Measurements from ENCODE around the gene CEP72. TPM values are rescaled to one million over a fixed set of nuclear protein-coding genes. Genes with fewer than 3 reads are reported as not detected.
"Not testable (repeated sequence)": the region's sequence is repeated elsewhere in the genome, so short reads cannot be mapped to it uniquely, and the experiment has no call there.

CEP72 gene
- total RNA-seq, 1 donor from 2014 or later, result 17.2 TPM

DNA sequence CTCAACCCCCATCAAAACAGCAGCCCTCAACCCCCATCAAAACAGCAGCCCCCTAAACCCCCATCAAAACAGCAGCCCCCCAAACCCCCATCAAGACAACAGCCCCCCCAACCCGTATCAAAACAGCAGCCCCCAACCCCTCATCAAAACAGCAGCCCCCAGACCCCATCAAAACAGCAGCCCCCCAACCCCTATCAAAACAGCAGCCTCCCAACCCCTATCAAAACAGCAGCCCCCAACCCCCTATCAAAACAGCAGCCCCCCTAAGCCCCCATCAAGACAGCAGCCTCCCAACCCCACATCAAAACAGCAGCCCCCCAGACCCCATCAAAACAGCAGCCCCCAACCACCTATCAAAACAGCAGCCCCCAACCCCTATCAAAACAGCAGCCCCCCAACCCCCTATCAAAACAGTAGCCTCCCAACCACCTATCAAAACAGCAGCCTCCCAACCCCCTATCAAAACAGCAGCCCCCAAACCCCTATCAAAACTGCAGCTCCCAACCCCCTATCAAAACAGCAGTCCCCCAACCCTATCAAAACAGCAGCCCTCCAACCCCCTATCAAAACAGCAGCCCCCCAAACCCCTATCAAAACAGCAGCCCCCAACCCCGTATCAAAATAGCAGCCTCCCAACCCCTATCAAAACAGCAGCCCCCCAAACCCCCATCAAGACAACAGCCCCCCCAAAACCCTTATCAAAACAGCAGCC, 79.8 kb downstream of the CEP72 start:
- no peaks in the 10 kb centered on the region for H3F3A ChIP-seq (ENCODE audit: low read depth)
- H3K4me1 ChIP-seq, result no peaks in the 10 kb centered on the region
- no peaks in the 10 kb centered on the region for H3K36me3 ChIP-seq
- H3K27me3 ChIP-seq, result peaks cover 25% of the 10 kb centered on the region
- no peaks in the 10 kb centered on the region for H3K9me3 ChIP-seq (ENCODE audit: low read depth)
- Mint-ChIP-seq H3K27me3 (ENCODE audit: insufficient read depth, low read depth) (peaks cover 3% of the 10 kb centered on the region), H3K4me3 (peak overlapping the region; percentile 77), H3K9me3 (peaks cover 3% of the 10 kb centered on the region), H3K36me3 (peaks cover 2% of the 10 kb centered on the region), H3K4me1 (no peaks in the 10 kb centered on the region), H3K27ac (no peak overlapping the region)
- no peak overlapping the region for H3K4me3 ChIP-seq
- no peak overlapping the region for H3K9ac ChIP-seq
- no peak for DNase-seq (ENCODE audit: low spot score)
- no peaks in the 10 kb centered on the region for H3K79me2 ChIP-seq (ENCODE audit: low read depth)
- no peak overlapping the region for H3K27ac ChIP-seq
- no peaks in the 10 kb centered on the region for H4K20me1 ChIP-seq (ENCODE audit: low read depth)
- no peak overlapping the region for H2AFZ ChIP-seq (replicated peaks)
- TF ChIP-seq EZH2 (IDR thresholded peaks at IDR 0.05) (no peak), CTCF (IDR thresholded peaks at IDR 0.05) (no peak), EZH2phosphoT487 (IDR thresholded peaks at IDR 0.05) (no peak)
- no peak overlapping the region for H3K4me2 ChIP-seq

GRCh38 chr5:692529-693041, 80.4 kb downstream of the CEP72 start:
- H3K27ac Mint-ChIP-seq; H4K20me1 ChIP-seq (ENCODE audit: low read depth); H3K27me3 Mint-ChIP-seq (ENCODE audit: insufficient read depth, low read depth); H3K27ac ChIP-seq; H3K9me3 Mint-ChIP-seq; H2AFZ ChIP-seq (replicated peaks); H3K9me3 ChIP-seq (ENCODE audit: low read depth); H3K4me1 Mint-ChIP-seq; H3K79me2 ChIP-seq (ENCODE audit: low read depth); H3K36me3 Mint-ChIP-seq; H3F3A ChIP-seq (ENCODE audit: low read depth); H3K36me3 ChIP-seq; H3K9ac ChIP-seq; H3K4me1 ChIP-seq: not testable (repeated sequence)
- H3K4me3 Mint-ChIP-seq, result peak overlapping the region; percentile 77
- Histone ChIP-seq H3K4me2 (peak overlapping the region; percentile 64), H3K4me3 (peak overlapping the region; percentile 49), H3K27me3 (peaks cover 29% of the 10 kb centered on the region)
- peak; percentile 11 for DNase-seq (ENCODE audit: low spot score)
- TF ChIP-seq EZH2 (IDR thresholded peaks at IDR 0.05), result peak; percentile 0

DNA sequence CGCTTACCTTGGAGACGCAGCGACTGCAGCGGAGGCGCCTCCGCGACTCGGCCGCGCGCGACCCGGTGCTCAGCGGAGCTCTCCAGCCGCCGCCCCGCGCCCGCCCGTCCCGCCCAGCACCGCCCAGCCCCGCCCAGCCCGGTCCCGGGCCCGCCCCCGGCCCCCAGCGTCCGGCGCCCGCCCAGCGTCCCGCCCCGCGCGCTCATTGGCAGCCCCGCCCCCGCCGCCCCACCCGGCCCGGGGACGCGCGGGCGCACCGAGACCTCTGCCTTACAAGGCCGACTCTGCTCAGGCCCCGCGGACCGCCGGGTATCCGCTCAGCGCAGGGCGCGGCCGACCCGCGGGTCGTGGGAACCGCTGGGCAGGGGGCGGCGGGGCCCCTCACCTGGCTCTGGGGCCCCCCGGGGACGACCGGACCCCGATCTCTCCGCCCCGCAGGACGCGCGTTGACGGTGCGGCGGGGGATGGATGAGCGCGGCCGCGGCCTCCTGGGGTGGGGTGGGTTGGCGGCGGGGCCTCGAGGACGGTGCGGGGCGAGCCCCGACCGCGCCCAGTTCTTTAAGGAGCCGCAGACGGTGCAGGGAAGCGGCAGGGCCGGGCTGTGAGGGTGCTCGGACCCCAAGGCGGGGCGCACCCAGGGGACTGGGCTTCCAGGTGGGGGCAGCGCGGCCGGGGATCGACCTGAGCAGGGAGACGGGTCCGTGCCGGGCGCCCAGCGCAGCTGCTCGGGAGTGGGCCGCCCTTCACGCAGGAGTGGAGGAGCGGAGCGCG, 81.3 kb downstream of the CEP72 start, which contains the start of gene TPPP:
Gene TPPP, minus strand, starts transcription at position 82 of the 771 bp plus-strand sequence. CDS start 15,292 bp downstream, outside the sequence.
- not testable (repeated sequence) for H3F3A ChIP-seq (ENCODE audit: low read depth); H3K27me3 Mint-ChIP-seq (ENCODE audit: insufficient read depth, low read depth); H3K9me3 ChIP-seq (ENCODE audit: low read depth); H3K27ac ChIP-seq; H3K27ac Mint-ChIP-seq; H3K4me1 ChIP-seq; H3K9ac ChIP-seq; H4K20me1 ChIP-seq (ENCODE audit: low read depth); H3K4me1 Mint-ChIP-seq; H3K9me3 Mint-ChIP-seq; H3K79me2 ChIP-seq (ENCODE audit: low read depth); H3K36me3 ChIP-seq; H3K36me3 Mint-ChIP-seq; H2AFZ ChIP-seq (replicated peaks)
- peak within 1 kb of the TSS; percentile 77 for H3K4me3 Mint-ChIP-seq
- peak; percentile 29 for TF ChIP-seq EZH2 (IDR thresholded peaks at IDR 0.05)
- H3K27me3 ChIP-seq, result peaks cover 33% of the 10 kb centered on the region
- peak; percentile 86 for DNase-seq (ENCODE audit: low spot score)
- peak within 1 kb of the TSS; percentile 49 for H3K4me3 ChIP-seq
- peak within 1 kb of the TSS; percentile 79 for H3K4me2 ChIP-seq

DNA sequence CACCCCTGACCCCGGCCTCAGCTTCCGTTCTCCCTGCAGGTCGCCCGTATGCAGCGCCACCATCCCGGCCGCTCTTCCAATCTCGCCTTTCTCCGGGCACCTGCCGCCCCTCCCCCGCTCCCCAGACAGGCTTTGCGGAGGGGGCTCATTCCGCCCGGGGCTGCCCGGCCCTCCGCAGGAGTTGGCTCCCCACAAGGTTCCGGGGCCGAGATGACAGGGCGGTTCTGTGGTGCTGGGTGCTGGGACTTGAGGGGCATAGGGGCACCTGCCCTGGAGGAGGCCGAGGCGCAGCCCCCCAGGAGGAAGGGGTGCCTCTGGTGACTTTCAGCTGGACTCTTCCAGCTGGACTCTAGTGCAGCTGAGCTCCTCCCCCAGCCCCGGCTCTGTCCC, 81.9 kb downstream of the CEP72 start:
- not testable (repeated sequence) for H2AFZ ChIP-seq (replicated peaks); H3K4me1 ChIP-seq; H3K36me3 ChIP-seq; H3K4me3 ChIP-seq; H3F3A ChIP-seq (ENCODE audit: low read depth); DNase-seq (ENCODE audit: low spot score); H3K36me3 Mint-ChIP-seq; H3K79me2 ChIP-seq (ENCODE audit: low read depth); H4K20me1 ChIP-seq (ENCODE audit: low read depth); H3K27me3 Mint-ChIP-seq (ENCODE audit: insufficient read depth, low read depth); H3K9me3 Mint-ChIP-seq; H3K4me1 Mint-ChIP-seq; H3K4me2 ChIP-seq; H3K9ac ChIP-seq; H3K27ac ChIP-seq; H3K9me3 ChIP-seq (ENCODE audit: low read depth); H3K27ac Mint-ChIP-seq; H3K4me3 Mint-ChIP-seq
- H3K27me3 ChIP-seq, result peaks cover 39% of the 10 kb centered on the region
- peak; percentile 25 for TF ChIP-seq EZH2 (IDR thresholded peaks at IDR 0.05)

GRCh38 chr5:695475-695874, 83.3 kb downstream of the CEP72 start:
- H3K9me3 ChIP-seq (ENCODE audit: low read depth); H3K4me1 ChIP-seq; H4K20me1 ChIP-seq (ENCODE audit: low read depth); H3K36me3 ChIP-seq; H3K27ac Mint-ChIP-seq; H3K4me3 Mint-ChIP-seq; H3K36me3 Mint-ChIP-seq; H3K4me2 ChIP-seq; H3F3A ChIP-seq (ENCODE audit: low read depth); H3K27me3 Mint-ChIP-seq (ENCODE audit: insufficient read depth, low read depth); H3K4me3 ChIP-seq; H2AFZ ChIP-seq (replicated peaks); H3K79me2 ChIP-seq (ENCODE audit: low read depth); H3K9ac ChIP-seq; DNase-seq (ENCODE audit: low spot score); H3K27ac ChIP-seq; H3K4me1 Mint-ChIP-seq: not testable (repeated sequence)
- peaks cover 14% of the 10 kb centered on the region for H3K9me3 Mint-ChIP-seq
- H3K27me3 ChIP-seq, result peaks cover 51% of the 10 kb centered on the region

DNA sequence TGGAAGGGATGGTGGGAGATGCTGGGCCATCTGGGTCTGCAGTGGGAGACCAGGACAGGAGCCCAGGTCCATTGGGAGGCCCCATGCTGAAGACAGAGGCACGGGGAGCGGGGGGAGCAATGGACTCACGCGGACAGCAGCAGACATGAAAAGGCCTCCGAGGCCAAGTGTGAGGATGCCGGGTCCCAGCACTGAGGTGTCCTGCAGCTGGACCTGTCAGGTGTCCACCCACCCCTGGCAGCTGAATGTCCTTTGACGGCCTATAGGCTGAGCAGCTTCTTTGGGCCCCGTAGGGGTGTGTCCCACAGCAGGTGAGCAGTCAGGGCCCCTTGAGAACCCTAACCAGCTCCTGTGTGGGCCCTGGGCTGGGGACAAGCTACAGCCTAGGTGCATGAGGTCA, 84.1 kb downstream of the CEP72 start:
- H3K4me2 ChIP-seq; H3K27ac Mint-ChIP-seq; H3K36me3 Mint-ChIP-seq; H3K9me3 ChIP-seq (ENCODE audit: low read depth); H3K27me3 Mint-ChIP-seq (ENCODE audit: insufficient read depth, low read depth); H3K4me3 ChIP-seq; H3K36me3 ChIP-seq; H2AFZ ChIP-seq (replicated peaks); H3K9ac ChIP-seq; H3K4me1 ChIP-seq; DNase-seq (ENCODE audit: low spot score); H3K4me1 Mint-ChIP-seq; H3K27ac ChIP-seq; H3K79me2 ChIP-seq (ENCODE audit: low read depth); H4K20me1 ChIP-seq (ENCODE audit: low read depth); H3F3A ChIP-seq (ENCODE audit: low read depth); H3K4me3 Mint-ChIP-seq: not testable (repeated sequence)
- H3K27me3 ChIP-seq, result peaks cover 57% of the 10 kb centered on the region
- H3K9me3 Mint-ChIP-seq, result peaks cover 14% of the 10 kb centered on the region
